Measurements from ENCODE around the gene TPSD1.
"Not testable (repeated sequence)": the region's sequence is repeated elsewhere in the genome, so short reads cannot be mapped to it uniquely, and the experiment has no call there.

Gene TPSD1

DNA sequence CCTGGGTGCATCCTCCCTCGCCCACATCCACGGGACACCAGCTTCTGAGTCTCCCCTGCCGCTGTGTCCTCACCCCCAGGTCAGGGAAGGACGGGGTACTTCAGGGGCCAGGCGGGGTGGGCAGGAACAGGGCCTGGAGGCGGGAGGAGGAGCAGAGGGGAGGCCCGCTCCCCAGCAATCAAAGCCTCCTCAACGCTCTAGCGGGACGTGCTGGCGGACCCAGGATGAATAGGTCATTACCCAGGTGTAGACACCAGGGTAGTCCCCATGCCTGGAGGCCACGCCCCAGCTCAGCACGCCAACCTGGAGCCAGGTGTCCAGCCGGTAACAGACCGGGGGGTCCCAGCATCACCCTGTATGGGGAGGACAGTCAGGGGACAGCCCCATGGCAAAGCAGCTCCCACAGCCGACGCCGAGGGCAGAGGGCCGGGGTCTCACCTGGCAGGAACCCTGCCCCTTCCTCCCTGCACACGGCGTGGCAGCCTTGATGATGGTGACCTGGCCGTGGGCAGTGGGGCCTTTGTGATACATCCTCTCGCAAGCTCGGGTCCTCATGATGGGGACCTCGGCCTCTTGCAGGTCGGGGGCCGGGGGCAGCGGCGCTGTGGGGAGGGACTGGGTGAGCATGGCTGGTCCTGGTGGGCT, 24.2 kb downstream of the TPSD1 start:
- no peak for DNase-seq (ENCODE audit: extremely low read depth in 1 of 2, low read depth in 1 of 2)

DNA sequence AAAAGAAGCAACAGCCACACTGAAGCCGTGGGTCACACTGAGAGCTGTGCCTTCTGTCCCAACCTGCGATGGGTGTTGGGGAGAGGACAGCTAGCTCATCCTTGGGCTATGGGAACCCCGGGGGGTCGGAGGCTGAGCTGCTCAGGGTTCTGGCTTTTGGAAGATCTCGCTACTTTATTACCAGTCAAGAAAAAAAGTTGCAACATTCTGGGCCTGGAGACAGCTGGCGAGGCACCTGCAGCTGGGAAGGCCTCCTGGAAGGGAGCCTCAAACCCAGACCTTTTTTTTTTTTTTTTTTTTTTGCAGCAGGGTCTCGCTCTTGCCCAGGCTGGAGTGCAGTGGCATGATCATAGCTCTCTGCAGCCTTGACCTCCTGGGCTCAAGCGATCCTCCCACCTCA, 24.9 kb downstream of the TPSD1 start:
- DNase-seq (ENCODE audit: extremely low read depth in 1 of 2, low read depth in 1 of 2): no peak

DNA sequence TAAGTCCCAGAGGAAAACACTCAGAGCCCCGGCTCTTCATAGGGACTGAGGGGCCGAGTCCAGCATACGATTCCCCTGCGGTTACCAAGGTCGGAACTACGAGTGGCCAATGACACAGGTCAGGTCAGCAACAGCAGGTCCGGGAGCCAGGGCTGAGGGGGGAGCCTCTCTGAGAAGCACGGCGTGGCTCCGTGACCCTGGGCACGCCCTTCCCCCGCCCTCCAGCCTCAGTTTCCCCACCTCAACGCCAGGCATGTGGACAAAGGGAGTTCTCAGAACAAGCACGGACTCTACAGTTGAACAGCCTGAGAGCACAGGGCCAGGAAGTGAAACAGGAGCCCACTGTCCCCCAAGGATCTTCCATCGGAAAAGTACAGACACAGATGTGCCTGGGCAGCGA, 25.6 kb downstream of the TPSD1 start:
- DNase-seq (ENCODE audit: extremely low read depth in 1 of 2, low read depth in 1 of 2): no peak

DNA sequence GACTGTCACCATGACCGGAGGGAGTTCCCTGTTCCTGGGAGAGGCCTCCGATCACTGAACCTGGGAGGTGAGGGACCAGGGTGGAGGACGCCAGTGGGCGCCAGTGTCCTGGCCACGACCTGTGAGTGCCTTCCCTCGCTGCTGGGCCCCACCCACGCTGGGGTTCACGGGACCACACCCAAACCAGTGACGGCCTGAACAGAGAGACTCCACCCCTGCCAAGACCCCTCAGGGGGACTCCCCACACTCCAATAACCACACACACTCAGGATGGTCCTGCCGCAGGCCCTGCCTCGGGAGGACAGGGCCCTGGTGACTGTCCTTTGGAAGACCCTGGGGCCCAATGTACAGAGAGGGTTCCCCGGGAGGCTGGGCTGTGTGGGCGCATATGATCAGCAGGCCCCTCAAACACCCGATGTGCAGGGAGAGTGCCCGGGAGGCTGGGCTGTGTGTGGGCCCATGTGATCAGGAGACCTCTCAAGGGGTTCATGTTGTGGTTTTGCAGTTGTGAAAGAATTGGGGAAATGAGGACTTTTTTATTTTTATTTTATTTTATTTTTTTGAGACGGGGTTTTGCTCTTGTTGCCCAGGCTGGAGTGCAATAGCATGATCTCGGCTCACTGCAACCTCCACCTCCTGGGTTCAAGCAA, 26.6 kb downstream of the TPSD1 start:
- no peak for DNase-seq (ENCODE audit: extremely low read depth in 1 of 2, low read depth in 1 of 2)

DNA sequence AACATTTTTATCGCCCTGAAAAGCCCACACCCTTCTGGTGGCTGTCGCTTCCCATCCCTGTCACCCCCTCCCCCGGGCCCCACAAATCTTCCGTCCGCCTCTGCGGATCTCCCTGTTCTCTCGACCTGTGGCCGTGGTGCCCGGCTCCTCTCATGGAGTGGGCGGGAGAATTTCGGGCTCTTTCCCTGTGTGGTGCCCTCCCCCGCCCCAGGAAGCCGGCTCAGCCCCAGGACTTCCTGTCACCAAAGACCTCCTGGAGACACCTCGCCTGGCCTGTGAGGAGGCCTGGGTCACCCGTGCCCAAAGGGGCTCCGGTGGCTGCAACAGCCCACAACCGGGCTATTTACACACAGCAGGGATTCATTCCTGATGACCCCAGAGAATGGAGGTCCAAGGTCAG, 27.4 kb downstream of the TPSD1 start:
- no peak for DNase-seq (ENCODE audit: extremely low read depth in 1 of 2, low read depth in 1 of 2)

DNA sequence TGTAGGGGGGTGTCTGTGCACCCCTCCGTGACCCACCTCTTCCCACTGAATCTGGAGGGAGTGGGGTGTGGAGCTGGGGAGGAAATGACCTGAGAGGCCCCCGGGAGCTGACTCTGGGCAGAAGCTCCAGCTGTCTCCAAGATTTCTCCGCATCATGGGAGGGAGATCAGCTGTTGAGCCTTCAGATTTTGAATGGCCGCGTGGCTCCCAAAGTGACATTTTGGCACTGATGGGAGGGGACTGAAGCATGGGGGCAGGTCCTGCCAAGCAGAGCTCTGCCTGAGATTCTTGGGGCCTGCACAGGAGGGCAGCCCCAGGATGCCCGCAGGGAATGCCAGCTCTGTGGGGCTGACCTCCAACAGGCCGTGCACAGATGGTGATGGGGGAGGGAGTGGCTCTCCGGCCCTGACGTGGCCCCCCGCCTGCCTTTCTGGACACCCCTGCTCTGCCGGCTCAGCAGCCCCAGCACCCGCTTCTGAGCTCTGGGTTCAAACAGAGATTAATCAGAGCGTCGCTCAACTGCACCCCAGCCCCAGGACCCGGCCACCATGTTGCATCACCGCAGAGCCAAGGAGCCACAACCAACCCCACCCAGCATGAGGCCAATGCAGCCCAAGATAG, 28.2 kb downstream of the TPSD1 start:
- DNase-seq (ENCODE audit: extremely low read depth in 1 of 2, low read depth in 1 of 2): no peak

DNA sequence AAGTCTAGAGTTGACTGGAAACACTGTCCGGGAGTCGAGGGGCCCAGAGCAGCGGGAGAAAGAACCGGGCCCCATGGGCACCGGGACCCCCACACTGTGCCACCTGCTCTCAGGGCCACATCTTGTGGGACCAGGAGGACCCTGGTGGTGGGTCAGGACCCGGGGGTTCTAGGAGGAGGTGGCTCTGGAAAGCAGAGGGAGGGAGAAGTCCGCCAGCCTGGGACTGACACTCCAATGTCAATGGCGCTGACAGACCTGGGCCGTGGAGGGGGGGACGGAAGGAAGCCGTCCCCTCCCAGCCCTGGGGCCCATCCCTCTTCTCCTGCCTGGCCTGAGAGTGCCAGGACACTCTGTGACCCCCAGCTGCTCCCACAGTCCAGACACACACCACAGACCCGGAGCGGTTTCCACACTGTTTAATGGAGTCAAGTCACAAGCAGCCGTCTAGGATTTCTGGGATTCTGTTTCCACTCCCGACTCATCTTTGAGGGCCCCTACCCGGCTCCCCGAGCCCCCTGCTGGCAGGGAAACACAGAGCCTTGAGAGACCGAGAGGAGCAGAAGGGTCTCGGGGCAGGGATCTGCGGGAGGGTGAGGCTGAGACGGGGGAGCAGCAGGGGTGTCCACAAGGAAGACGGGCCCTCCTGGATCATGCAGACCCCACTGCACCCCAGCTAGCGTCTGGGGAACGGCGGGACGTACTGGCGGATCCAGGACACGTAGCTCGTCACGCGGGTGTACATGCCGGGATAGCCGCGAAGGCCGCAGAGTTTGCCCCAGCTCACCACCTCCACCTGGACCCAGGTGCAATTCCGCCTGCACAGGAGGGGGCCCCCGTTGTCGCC, 30.0 kb downstream of the TPSD1 start:
- no peak for DNase-seq (ENCODE audit: extremely low read depth in 1 of 2, low read depth in 1 of 2)

DNA sequence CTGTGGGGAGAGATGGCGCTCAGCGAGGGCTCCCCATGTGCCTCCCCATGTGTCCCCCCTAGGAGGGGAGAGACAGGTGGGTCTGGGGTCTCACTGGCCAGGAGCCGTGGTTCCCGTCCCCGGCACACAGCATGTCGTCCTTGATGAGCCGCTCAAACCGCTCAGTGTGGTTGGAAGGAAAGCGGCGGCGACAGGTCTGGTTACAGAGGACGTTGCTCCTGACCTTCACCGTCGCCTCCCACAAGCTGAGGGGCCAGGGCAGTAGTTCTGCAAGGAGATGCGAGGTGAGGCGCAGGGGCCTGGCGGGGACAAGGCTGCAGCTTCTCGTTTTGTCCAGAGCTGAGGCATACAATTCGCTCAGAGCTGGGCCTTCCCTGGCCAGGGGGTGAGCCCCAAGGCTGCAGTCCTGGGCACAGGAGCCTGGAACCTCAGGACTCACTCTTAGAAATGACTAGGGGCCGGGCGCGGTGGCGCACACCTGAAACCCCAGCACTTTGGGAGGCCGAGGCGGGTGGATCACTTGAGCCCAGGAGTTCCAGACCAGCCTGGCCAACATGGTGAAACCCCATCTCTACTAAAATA, 30.7 kb downstream of the TPSD1 start:
- no peak for DNase-seq (ENCODE audit: extremely low read depth in 1 of 2, low read depth in 1 of 2)

DNA sequence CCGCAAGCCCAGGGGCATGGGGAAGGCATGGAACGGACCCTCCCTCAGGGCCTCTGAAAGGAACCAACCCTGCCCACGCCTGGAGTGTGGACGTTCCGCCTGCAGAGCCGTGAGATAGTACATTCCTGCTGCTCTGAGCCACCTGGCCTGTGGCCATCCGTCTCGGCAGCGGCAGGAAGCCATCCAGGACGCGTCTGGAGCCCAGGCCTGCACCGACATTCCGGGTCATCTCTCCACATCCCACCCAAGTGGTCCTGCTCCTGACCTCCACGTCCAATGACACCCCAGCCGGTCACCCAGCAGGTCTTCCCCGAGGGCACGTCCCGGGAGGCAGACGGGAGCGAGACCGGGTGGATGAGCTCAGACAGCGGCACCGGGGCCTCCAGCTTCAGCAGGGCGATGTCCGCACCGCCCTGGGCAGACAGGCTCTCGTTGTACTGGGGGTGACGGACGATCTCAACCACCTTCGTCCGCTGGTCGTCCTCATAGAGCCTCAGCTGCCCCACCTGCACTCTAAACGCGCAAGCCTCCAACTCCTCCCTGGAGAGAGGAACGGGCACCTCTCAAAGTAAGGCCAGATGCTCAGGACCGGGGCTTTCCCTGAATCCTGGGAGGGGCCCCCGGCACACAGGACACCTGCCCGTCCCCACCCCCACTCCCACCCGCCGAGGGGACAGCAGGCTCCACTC, 32.3 kb downstream of the TPSD1 start:
- DNase-seq (ENCODE audit: extremely low read depth in 1 of 2, low read depth in 1 of 2): no peak

DNA sequence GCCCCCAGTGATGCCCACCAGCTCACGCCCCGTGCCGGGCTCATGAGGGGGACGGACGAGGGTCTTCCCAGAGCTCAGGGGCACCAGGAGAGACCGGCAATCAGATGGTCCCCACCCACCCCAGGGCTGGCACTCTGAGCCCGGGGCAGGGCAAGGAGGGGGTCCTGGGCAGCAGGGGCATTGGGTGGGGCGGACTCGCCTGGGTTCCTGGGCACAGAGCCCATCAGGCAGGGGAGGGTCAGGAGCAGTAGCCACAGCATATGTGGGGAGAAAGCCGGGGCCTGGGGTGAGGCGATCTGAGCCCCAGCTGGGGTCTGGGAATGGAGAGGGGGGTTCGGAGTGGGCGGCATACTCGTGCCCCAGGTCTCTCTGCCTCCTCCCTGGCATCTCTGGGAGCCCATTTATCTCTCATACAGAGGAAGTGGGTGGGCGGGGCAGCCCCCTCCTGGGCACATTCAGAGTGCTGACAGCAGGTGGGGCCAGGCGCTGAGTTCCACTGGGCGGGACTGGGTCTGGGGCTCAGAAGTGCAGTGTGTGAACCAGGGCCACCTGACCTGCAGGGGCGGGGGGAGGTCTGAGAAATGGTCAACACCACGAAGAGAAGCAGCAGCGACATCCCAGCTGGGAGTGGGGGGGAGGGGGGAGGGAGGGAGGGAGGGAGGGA, 33.1 kb downstream of the TPSD1 start:
- no peak for DNase-seq (ENCODE audit: extremely low read depth in 1 of 2, low read depth in 1 of 2)

DNA sequence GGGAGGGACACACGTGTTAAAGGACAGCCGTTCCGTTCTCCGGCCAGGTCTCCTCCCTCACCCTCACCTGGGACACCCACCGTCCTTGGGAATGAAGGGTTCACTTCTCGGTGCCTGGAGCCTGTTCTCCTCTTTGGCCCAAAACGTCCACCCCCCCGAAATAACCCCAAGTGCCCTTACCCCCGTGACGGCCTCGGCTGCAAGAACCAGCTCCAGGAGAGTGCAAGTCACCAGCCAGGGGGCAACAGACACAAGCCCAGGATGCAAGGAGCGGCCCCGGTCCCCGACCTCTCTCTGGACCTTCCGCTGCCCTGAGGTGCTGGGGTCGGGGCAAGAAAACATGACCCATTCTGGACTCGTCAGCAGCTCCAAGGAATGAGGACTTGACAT, 33.6 kb downstream of the TPSD1 start:
- DNase-seq (ENCODE audit: extremely low read depth in 1 of 2, low read depth in 1 of 2): no peak

DNA sequence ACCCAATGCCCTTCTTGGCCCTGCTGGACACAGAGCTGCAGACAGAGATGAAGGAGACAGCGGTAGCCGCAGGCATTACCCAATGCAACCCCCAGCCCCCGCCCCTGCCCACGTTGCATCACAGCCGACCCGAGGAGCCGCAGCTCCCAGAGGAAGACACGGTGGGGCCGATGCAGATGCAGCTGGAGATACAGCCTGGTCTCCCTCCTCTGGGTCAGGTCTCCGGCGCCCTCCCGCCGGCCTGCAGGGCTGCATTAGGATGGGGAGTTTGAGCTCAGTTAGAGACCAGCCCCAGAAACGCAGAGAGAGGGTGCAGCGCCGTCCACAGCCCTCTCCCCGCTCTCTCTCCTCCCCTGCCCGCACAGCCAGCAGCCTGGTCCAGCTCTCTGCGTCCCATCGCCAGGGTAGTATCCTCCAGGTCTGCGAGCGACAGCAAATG, 34.2 kb downstream of the TPSD1 start:
- no peak for DNase-seq (ENCODE audit: extremely low read depth in 1 of 2, low read depth in 1 of 2)

DNA sequence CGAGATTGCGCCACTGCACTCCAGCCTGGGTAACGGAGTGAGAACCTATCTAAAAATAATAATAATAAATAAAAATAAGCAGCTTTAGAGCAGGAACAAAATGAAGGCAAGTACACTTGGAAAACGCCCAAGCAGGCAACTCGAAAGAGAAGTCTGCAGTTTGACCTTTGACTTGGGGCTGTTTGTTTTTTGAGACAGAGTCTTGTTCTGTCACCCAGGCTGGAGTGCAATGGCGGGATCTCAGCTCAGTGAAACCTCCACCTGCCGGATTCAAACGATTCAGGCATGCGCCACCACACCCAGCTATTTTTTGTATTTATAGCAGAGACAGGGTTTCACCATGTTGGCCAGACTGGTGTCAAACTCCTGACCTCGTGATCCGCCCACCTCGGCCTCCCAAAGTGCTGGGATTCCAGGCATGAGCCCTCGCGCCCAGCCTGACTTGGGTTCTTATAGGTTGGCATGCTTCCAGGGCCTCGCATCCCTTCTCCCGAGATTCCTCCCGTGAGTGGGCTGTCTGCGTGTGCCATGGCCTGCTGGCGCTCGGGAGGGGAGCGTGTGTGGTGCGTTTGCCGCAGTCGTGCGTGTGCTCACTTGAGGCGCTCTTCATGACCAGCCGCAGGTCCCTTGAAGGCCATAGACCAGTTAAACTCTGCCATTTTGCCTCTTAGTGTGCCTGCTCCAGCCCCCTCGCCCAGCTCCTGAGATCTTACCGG, 35.1 kb downstream of the TPSD1 start:
- no peak for DNase-seq (ENCODE audit: extremely low read depth in 1 of 2, low read depth in 1 of 2)

DNA sequence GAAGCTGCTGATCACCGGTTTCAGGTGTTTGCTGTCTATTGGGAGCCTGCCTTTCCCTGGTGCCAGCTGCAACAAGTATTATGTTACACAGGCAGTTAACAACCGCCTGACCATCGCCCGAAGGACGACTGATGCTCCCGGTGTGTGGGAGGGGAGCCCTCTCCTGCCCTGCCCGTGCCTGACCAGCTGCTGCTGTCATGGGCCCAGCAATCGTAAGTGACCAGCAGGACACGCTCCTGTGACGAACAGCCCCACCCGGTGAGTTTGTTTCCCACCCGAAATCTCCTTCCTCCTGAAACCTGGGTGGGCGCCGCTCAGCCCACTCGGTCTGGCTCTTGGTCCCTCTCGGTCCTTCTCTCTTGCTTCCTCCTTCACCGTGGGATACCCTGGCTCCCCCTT, 35.7 kb downstream of the TPSD1 start:
- DNase-seq (ENCODE audit: extremely low read depth in 1 of 2, low read depth in 1 of 2): no peak

DNA sequence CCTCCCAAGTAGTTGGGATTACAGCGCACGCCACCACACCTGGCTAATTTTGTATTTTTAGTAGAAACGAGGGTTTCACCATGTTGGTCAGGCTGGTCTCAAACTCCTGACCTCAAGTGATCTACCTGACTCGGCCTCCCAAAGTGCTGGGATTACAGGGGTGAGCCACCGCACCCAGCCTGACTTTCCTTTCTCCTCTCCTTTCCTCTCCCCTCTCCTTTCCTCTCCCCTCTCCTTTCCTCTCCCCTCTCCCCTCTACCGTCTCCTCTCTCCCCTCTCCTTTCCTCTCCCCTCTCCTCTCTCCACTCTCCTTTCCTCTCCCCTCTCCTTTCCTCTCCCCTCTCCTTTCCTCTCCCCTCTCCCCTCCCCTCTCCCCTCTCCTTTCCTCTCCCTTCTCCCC, 36.3 kb downstream of the TPSD1 start:
- not testable (repeated sequence) for DNase-seq (ENCODE audit: extremely low read depth in 1 of 2, low read depth in 1 of 2)

DNA sequence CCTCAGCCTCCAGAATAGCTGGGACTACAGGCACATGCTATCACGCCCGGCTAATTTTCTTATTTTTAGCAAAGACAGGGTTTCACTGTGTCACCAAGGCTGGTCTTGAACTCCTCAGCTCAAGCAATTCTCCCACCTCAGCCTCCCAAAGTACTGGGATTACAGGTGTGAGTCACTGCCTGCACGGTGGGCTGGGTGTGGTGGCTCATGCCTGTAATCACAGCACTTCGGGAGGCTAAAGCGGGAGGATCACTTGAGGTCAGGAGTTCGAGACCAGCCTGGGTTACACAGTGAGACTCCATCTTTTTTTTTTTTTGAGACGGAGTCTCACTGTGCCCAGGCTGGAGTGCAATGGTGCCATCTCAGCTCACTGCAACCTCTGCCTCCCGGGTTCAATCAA, 36.9 kb downstream of the TPSD1 start:
- DNase-seq (ENCODE audit: extremely low read depth in 1 of 2, low read depth in 1 of 2): not testable (repeated sequence)

DNA sequence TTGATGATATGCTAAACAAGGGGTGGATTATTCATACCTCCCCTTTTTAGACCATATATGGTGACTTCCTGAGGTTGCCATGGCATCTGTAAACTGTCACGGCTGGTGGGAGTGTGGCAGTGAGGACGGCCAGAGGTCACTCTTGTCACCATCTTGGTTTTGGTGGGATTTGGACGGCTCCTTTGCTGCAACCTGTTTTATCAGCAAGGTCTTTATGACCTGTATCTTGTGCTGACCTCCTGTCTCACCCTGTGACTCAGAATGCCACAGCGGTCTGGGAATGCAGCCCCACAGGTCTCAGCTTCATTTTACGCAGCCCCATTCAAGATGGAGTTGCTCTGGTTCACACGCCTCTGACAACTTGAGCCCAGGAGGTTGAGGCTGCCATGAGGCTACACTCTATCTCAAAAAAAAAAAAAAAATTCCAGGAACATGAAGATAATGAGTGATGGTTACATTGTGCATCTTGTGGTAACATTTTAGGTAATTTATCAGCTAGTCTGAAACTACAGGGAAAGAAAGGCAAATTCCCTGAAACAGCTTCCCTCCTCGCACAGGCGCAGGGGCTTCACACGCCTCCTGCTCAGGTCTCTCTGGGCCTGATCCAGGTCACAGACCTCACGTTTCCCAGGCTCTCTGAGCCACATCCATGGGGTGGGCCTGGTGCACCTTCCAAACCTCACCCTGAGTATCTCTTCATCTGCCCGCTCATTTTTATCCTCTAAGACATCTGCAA, 38.2 kb downstream of the TPSD1 start:
- DNase-seq (ENCODE audit: extremely low read depth in 1 of 2, low read depth in 1 of 2): no peak

DNA sequence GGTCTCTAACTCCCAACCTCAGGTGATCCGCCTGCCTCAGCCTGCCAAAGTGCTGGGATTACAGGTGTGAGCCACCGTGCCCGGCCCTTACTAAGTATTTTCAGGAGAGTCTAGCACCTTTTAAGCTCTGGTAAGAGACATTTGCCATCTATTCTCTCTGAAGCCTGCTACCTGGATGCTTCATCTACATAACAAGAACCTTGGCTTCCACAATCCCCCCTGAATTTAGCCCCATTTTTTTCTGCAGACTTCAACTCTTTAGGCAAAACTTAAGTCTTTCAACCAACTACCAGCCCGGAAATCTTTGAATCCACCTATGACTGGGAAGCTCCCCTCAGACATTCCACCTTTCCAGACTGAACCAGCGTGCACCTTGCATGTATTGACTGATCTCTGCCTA, 39.6 kb downstream of the TPSD1 start:
- no peak for DNase-seq (ENCODE audit: extremely low read depth in 1 of 2, low read depth in 1 of 2)

DNA sequence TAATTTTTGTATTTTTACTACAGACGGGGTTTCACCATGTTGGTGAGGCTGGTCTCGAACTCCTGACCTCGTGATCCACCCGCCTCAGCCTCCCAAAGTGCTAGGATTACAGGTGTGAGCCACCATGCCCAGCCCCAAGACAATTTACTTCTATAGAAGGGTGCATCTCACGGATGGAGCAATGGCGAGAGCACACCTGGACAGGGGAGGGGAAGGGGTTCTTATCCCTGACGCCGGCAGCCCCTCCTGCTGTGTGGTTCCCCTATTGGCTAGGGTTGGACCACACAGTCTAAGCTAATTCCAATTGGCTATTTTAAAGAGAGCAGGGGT, 40.8 kb downstream of the TPSD1 start:
- DNase-seq (ENCODE audit: extremely low read depth in 1 of 2, low read depth in 1 of 2): not testable (repeated sequence)

All from stimulated activated CD8-positive, alpha-beta memory T cell treated with anti-CD3 and anti-CD28 coated beads, Interleukin-7, amount 100 ng/mL, for 48 hours (primary cell).